HepG2 (cell line): Measurements from ENCODE around the gene PNLDC1. TPM values are rescaled to one million over a fixed set of nuclear protein-coding genes. Genes with fewer than 3 reads are reported as not detected.

Source experiments
- ATF6 ChIP-seq: sonication (generic); formaldehyde crosslinking; conservative IDR thresholded peaks from 2 replicates; pipeline ENCODE4 v1.4.0; 2020; ENCODE audit warnings: missing genetic modification reagents
- CBFB ChIP-seq: sonication (generic); formaldehyde crosslinking; IDR thresholded peaks from 2 replicates; pipeline ENCODE4 v1.4.0; 2020; ENCODE audit warnings: missing genetic modification reagents
- CEBPZ ChIP-seq: IDR thresholded peaks from 2 replicates; pipeline ENCODE4 v1.6.1; 2012; ENCODE audit warnings: low read length, improper control_type of control experiment
- DBP ChIP-seq: sonication (generic); formaldehyde crosslinking; IDR thresholded peaks from 2 replicates; pipeline ENCODE4 v1.4.0; 2020; ENCODE audit warnings: missing genetic modification reagents; ENCODE audit errors: not compliant biosample characterization
- KMT2A ChIP-seq: sonication (generic); formaldehyde crosslinking; IDR thresholded peaks from 2 replicates; pipeline ENCODE4 v1.4.0; 2020; ENCODE audit warnings: missing genetic modification reagents
- NR2F1 ChIP-seq, 2 experiments: fragments of 450-650 bp in 1 of 2; formaldehyde crosslinking in 1 of 2; IDR thresholded peaks; 2 replicates each; pipeline versions ENCODE4 v1.5.0 to v1.6.1; 2016 to 2020; ENCODE audit warnings: mild to moderate bottlenecking in 1 of 2, missing compliant biosample characterization in 1 of 2, missing genetic modification reagents in 1 of 2, moderate library complexity in 1 of 2
- RAD21 ChIP-seq: fragments of 450-650 bp; formaldehyde crosslinking; IDR thresholded peaks from 2 replicates; pipeline ENCODE4 v1.5.0; 2020; ENCODE audit warnings: mild to moderate bottlenecking
- REL ChIP-seq: sonication (generic); formaldehyde crosslinking; conservative IDR thresholded peaks from 2 replicates; pipeline ENCODE4 v1.8.0; 2022; ENCODE audit warnings: mild to moderate bottlenecking, missing genetic modification reagents, moderate library complexity
- REST ChIP-seq, 2 experiments: IDR thresholded peaks; 2 replicates each; pipeline ENCODE4 v1.6.1; 2011 to 2012; ENCODE audit warnings: low read length in 2 of 2, borderline replicate concordance in 1 of 2, low read depth in 1 of 2, mild to moderate bottlenecking in 1 of 2, moderate library complexity in 1 of 2
- SIN3B ChIP-seq: fragments of 150-350 bp; IDR thresholded peaks from 2 replicates; pipeline ENCODE4 v1.6.1; 2014; ENCODE audit warnings: low read length
- SMAD1 ChIP-seq: sonication (generic); formaldehyde crosslinking; IDR thresholded peaks from 2 replicates; pipeline ENCODE4 v1.4.0; 2020; ENCODE audit warnings: missing genetic modification reagents, low read depth, mild to moderate bottlenecking, borderline replicate concordance
- ZFYVE20 ChIP-seq: sonication (generic); formaldehyde crosslinking; IDR thresholded peaks from 2 replicates; pipeline ENCODE4 v1.8.0; 2023; ENCODE audit warnings: low read depth, mild to moderate bottlenecking, moderate library complexity, missing genetic modification reagents, borderline replicate concordance
- ZNF232 ChIP-seq: sonication (generic); formaldehyde crosslinking; IDR thresholded peaks from 2 replicates; pipeline ENCODE4 v1.4.0; 2020; ENCODE audit warnings: missing genetic modification reagents, borderline replicate concordance
- ZNF770 ChIP-seq: sonication (generic); formaldehyde crosslinking; IDR thresholded peaks from 2 replicates; pipeline ENCODE4 v1.5.0; 2020; ENCODE audit warnings: mild to moderate bottlenecking, missing genetic modification reagents
- polyA plus RNA-seq, 8 experiments: library from polyadenylated mRNA; depleted of rRNA in 3 of 8; stranded (reverse) in 7 of 8; unstranded in 1 of 8; fragments of >200 nt; fragmentation: Illumina TruSeq in 4 of 8; extraction: Trizol in 4 of 8; gene quantifications; 2 replicates each; pipeline versions ENCODE4 v1.2.1 to v1.2.3, GENCODE V29; 2011 to 2016; ENCODE audit warnings: low read depth in 4 of 8, missing spikeins in 1 of 8, mixed read lengths in 1 of 8; ENCODE audit not compliant: insufficient read depth in 1 of 8
- total RNA-seq, 5 experiments: library from RNA; depleted of rRNA; stranded (reverse); fragments of >200 nt; fragmentation: Illumina TruSeq; extraction: Trizol; gene quantifications; 2 replicates each; pipeline ENCODE4 v1.2.3, GENCODE V29; 2016; ENCODE audit warnings: low read depth in 1 of 5

PNLDC1 gene
- total and polyA plus RNA-seq, 2 of the 13 experiments (the other 11 are each of a cell fraction or from before 2014, with no cell fraction given) = not detected

GRCh38 chr6:159789377-159790148 is 10.5 kb upstream of the PNLDC1 start, which contains the start of gene TCP1 (continued):
- TF ChIP-seq REST (IDR thresholded peaks at IDR 0.05; ENCODE audit: borderline replicate concordance in 1 of 2, low read depth in 1 of 2, low read length in 2 of 2) = peak in 1 of 2 experiments; percentile 51; a peak in 1 of 4 replicates
- no peak for TF ChIP-seq DBP (CRISPR knock-in tag)
- TF ChIP-seq NR2F1 (CRISPR knock-in tag; IDR thresholded peaks at IDR 0.05) = no peak; a peak in 1 of 4 replicates
- peak; percentile 84 for TF ChIP-seq ZNF232 (CRISPR knock-in tag)
- TF ChIP-seq REL (CRISPR knock-in tag) = peak; percentile 95
- no peak for TF ChIP-seq ZFYVE20
- TF ChIP-seq SMAD1 (CRISPR knock-in tag) = 0 out of 2 replicates have a peak, but pooled peaks have one; percentile 58
- peak; percentile 48; the same call in 1 of the 2 replicates for TF ChIP-seq ZNF770 (CRISPR knock-in tag)
- peak; percentile 20; the same call in 1 of the 2 replicates for TF ChIP-seq RAD21 (CRISPR knock-in tag)
- peak; percentile 95 for TF ChIP-seq KMT2A
- peak; percentile 75; the same call in 1 of the 2 replicates for TF ChIP-seq SIN3B
- TF ChIP-seq CEBPZ = no peak
- no peak for TF ChIP-seq ATF6
- peak; percentile 69 for TF ChIP-seq CBFB (CRISPR knock-in tag)
